ENCODE data around the gene RPS6KA2.

Gene RPS6KA2

GRCh38 chr6:166509193-166509592 lies 117.9 kb downstream of the RPS6KA2 start:
- no peak for DNase-seq (ENCODE audit: low spot score)
- in situ Hi-C loops (cut with MboI; ENCODE audit: low pct_unique_long_range_greater_than_20kb, low sequenced_read_pairs, unreplicated experiment): no loop called here
- no peak for TF ChIP-seq CTCF (IDR thresholded peaks at IDR 0.05; ENCODE audit: extremely low read depth, insufficient read depth, missing control alignments)

GRCh38 chr6:166508726-166509125 lies 118.3 kb downstream of the RPS6KA2 start:
- in situ Hi-C loops (cut with MboI; ENCODE audit: low pct_unique_long_range_greater_than_20kb, low sequenced_read_pairs, unreplicated experiment): no loop called here
- no peak for DNase-seq (ENCODE audit: low spot score)
- no peak for TF ChIP-seq CTCF (IDR thresholded peaks at IDR 0.05; ENCODE audit: extremely low read depth, insufficient read depth, missing control alignments)

GRCh38 chr6:166507809-166508564 lies 119.1 kb downstream of the RPS6KA2 start:
- TF ChIP-seq CTCF (IDR thresholded peaks at IDR 0.05; ENCODE audit: extremely low read depth, insufficient read depth, missing control alignments): no peak

GRCh38 chr6:166507380-166507779 lies 119.7 kb downstream of the RPS6KA2 start:
- no peak for DNase-seq (ENCODE audit: low spot score)
- in situ Hi-C loops (cut with MboI; ENCODE audit: low pct_unique_long_range_greater_than_20kb, low sequenced_read_pairs, unreplicated experiment): no loop called here
- no peak for TF ChIP-seq CTCF (IDR thresholded peaks at IDR 0.05; ENCODE audit: extremely low read depth, insufficient read depth, missing control alignments)

More at GRCh38 chr6:166507809-166508564, 119.1 kb downstream of the RPS6KA2 start:
- in situ Hi-C loops (cut with MboI; ENCODE audit: low pct_unique_long_range_greater_than_20kb, low sequenced_read_pairs, unreplicated experiment): no loop called here
- no peak for DNase-seq (ENCODE audit: low spot score)

- no peak for DNase-seq (ENCODE audit: low spot score)
- in situ Hi-C loops (cut with MboI; ENCODE audit: low pct_unique_long_range_greater_than_20kb, low sequenced_read_pairs, unreplicated experiment): no loop called here
Measured at GRCh38 chr6:166505133-166505905, 121.7 kb downstream of the RPS6KA2 start.

GRCh38 chr6:166504100-166504499 lies 123.0 kb downstream of the RPS6KA2 start:
- DNase-seq (ENCODE audit: low spot score): no peak
- no peak for TF ChIP-seq CTCF (IDR thresholded peaks at IDR 0.05; ENCODE audit: extremely low read depth, insufficient read depth, missing control alignments)
- in situ Hi-C loops (cut with MboI; ENCODE audit: low pct_unique_long_range_greater_than_20kb, low sequenced_read_pairs, unreplicated experiment): no loop called here

More at GRCh38 chr6:166505133-166505905, 121.7 kb downstream of the RPS6KA2 start:
- TF ChIP-seq CTCF (IDR thresholded peaks at IDR 0.05; ENCODE audit: extremely low read depth, insufficient read depth, missing control alignments): no peak

All from GM13977 (cell line).